GM19397 (cell line): ENCODE results near the gene RASAL2.
"Not testable (repeated sequence)": the region's sequence is repeated elsewhere in the genome, so short reads cannot be mapped to it uniquely, and the experiment has no call there.

Experiments
- ATAC-seq: cut with Tn5 transposase; IDR thresholded peaks from one replicate; pipeline ENCODE4 v1.9.1; 2021; ENCODE audit warnings: mild to moderate bottlenecking, moderate library complexity; ENCODE audit not compliant: unreplicated experiment

RASAL2 gene

GRCh38 chr1:178066908-178067614 lies 26.8 kb upstream of the RASAL2 start:
- peak; percentile 95 for ATAC-seq

GRCh38 chr1:178071811-178072210 lies 22.1 kb upstream of the RASAL2 start:
- no peak for ATAC-seq

GRCh38 chr1:178072326-178072725 lies 21.6 kb upstream of the RASAL2 start:
- no peak for ATAC-seq

DNA sequence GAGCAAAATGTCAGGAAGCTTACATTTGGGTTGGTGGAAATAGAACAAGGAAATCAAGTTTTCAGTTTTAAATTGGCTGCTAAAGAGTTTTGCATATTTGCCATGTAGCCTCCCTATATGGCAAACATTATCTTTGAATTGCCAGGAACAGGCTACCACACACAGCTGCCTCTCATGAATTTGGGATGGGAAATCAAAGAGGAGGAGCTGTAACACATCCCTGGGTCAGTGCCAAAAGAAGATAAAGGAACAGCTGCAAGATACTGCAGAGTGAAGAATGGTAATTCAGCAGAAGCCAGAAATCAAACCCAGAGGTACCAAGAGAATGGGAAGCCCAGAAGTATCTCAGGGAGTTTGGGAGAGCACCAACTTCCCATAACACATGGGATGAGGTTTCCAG lies 18.6 kb upstream of the RASAL2 start:
- ATAC-seq: no peak

DNA sequence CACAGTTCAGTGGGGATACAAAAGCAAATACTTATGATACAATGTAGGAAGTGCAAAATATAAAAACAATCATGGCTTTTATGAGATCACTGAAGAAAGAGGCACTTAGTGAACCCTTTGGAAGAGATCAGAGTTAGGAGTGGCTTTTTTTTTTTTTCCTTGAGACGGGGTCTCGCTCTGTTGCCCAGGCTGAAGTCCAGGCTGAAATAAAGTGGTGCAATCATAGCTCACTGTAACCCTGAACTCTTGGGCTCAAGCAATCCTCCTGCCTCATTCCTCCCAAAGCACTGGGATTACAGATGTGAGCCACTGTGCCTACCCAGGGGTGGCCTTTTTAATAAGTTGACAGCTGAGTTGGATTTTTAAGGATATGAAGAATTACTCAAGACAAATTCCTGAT lies 17.3 kb upstream of the RASAL2 start:
- ATAC-seq: no peak

GRCh38 chr1:178077917-178078316 lies 16.0 kb upstream of the RASAL2 start:
- ATAC-seq: no peak

DNA sequence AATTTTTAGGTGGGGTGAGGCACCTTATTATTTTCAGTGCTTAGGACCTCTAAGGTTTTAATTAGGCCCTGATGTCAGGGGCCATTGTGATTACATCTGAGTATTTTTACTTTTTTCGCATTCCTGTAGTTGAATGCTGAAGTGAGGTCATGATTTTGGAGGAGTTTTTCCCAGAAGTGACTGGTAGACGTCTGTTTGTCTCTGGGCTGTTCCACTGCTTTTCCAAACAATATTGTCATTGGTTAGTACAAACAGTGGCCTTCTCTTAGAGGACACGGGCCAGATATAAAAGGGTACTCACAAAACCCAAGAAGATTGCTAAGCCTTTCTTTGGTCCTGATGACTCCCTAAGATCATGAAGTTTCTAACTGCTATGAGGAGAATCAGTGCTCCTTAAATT lies 7.6 kb upstream of the RASAL2 start:
- ATAC-seq: no peak

DNA sequence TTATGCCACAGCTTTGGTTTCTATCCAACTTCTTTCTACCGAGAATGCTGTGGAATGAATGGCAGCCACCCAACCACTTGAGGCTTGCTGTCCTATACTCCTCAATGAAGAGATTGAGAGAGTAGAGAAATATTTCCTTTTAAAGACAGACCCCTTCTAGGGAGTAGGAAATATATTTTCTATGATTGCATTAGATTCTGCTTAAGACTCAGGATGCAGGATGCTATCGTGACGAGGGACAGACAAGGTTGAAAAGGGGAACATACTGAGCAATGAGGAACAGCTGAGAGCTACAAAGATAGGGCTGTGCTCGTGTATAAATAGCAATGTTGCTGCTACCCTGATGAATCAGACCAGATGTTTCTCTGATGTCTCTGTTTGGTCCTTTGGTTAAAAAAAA lies 7.1 kb upstream of the RASAL2 start:
- no peak for ATAC-seq

GRCh38 chr1:178088651-178089050 lies 5.3 kb upstream of the RASAL2 start:
- ATAC-seq: no peak

- not testable (repeated sequence) for ATAC-seq
Measured at GRCh38 chr1:178091454-178091853, 2.5 kb upstream of the RASAL2 start.

DNA sequence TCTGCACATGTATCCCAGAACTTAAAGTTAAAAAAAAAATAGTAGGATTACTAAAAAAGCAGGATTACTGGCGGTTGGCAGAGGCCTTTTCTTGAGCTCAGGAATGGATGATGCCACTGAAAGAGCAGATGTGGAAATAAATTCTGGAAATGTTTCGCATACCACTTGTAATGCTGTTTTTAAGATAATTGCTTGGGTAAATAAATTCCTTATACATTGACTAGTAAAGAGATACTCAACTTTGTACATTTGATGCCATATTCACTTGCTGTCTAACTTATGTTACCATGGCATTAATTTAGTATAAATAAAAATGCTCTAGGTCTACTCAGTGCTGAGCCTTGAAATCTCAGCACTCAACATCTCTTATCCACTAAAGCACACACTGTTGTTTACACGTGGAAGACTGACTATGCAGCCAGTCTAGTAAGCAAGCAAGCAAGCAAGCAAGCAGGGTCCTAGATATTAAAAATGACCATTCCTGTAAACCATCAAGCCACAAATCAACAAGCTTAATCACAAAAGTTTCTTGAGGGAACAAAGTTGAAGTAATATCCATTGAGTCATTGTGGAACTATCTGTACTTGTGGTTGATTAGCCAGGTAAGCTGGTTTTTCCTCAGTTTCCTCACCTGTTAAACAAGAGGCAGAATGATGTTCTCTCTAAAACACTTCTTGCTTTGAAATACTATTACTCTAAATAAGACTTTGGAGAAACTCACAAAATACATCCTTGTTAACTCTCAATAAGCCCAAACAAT lies 1.7 kb upstream of the RASAL2 start:
- no peak for ATAC-seq

DNA sequence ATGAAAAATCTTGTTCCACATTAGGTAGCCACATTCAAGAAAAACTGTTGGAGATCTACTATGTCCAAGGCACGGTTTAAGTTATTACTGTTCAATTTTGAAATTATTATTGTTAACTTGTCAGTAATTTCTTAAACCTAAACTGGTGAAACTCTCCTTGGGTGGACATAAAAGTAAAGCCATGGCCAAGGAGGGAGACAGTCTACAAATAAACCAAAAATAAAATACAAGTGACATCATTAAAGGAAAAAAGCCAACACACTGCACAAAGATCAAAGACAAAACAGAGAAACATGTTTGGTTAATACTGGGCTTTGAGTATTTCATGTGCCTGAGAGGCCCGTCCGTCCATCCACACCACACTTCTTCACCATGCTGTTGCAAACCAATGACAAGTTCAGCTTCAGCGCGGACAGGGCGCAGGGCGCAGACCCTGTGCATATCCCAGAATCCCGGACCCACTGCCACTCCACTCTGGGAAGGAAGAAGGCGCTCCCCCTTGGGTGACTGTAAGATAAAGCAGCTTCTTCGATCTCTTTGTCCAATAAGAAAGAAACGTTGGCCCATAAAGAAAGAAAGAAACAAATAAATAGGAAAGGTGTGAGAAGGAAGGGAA lies 918 bp upstream of the RASAL2 start:
- ATAC-seq: no peak

GRCh38 chr1:178093494-178093950 lies 382 bp upstream of the RASAL2 start:
- ATAC-seq: peak; percentile 81

DNA sequence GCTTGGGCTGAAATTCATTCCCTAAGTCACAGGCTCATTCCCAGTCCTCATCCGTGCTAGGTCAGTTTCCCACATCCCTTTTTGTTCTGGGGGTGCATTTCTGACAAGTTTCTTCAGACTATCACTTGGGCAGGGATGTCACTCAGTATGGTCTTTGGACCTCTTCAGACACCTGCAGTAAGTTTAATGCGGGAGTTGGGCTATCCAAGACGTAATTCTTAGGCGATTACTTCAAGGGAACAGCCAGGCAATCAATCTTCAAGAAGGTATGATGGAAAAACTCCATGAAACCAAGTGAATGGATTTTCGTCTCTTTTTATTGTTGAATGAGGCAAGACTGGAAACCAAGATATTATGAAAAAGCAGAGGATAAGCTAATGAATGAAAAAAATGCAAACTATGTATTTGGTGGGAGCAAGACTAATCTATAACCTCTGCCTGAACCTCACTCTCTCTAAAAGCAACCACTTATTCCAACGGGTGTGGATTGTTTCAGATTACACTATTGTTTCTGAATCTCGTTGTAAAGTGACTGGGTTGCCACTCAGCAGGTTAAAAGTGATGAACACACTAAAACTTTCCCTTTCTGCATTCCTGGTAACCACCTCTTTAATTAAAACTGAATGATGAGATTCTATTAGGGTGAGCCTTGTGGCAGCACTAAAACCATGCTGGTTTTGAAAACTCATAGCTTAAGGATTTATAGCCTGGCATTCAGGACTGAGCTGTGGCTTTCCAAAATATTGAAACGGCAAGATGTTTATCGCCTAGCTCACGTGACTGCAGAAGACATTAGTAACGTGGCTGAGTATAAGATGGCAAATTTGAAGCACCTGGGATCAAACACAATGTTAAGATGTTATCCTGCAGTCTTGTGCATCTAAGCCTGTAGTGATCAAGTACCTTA lies 1.1 kb downstream of the RASAL2 start:
- no peak for ATAC-seq

GRCh38 chr1:178096421-178096820 lies 2.5 kb downstream of the RASAL2 start:
- no peak for ATAC-seq

DNA sequence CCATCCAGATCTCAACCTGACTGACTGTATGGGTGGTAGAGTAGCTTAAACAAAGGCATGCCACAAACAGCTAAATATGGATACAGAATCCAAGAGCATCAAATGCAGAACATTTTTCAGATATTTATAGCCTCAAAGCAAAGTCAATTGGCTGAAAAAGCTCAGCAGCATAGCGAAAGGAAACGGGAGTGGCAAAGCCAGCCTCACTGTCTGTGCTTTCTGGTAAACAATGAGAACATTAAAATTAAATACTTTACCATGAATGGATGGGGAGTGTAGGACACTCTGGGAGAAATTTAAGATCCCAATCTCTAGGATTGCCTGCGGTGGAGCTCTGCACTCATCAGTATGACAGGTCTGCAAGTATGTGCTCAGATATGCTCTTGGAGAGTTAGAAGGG lies 4.4 kb downstream of the RASAL2 start:
- ATAC-seq: no peak

DNA sequence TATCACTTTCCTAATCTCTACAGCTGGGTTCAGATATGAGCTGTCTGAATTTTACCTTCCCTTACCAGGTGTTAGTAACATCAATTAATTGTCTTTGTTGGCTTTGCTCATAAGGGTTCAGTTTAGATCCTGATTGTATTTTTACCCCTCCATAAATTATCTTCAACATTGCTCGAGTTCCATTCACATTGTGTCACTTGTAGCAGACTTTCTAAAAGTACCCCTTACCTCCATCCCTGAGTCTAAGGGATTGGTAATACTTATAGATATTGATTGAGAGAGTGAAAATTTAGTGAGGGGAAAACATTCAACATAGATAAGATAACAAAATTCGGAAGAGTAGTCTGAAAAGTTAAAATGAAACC lies 7.3 kb downstream of the RASAL2 start:
- no peak for ATAC-seq

GRCh38 chr1:178101654-178102053 lies 7.8 kb downstream of the RASAL2 start:
- ATAC-seq: no peak

GRCh38 chr1:178102218-178102617 lies 8.3 kb downstream of the RASAL2 start:
- no peak for ATAC-seq

- no peak for ATAC-seq
Measured at GRCh38 chr1:178107823-178108222, 13.9 kb downstream of the RASAL2 start.
